IMR-90 (cell line): ENCODE results near the gene GNRH2. TPM values are rescaled to one million over a fixed set of nuclear protein-coding genes. Genes with fewer than 3 reads are reported as not detected.

ENCODE experiments used
- ATAC-seq: fragments of 200-7000 bp; cut with Tn5 transposase; 2 replicates; pipeline ENCODE4 v1.9.1; 2020; ENCODE audit warnings: low read depth, mild to moderate bottlenecking, moderate library complexity
- BruUV-seq: library from RNA; stranded (reverse); fragments of 400-500 nt; replicated peaks from 2 replicates; lab custom pipeline; 2021; lab: Mats Ljungman, UMichigan
- CTCF ChIA-PET: fragments of 300-600 bp; formaldehyde crosslinking; extraction: SDS; loops from one replicate; lab custom pipeline; 2021; ENCODE audit warnings: antibody characterized with exemption; lab: Yijun Ruan, JAX
- POLR2A ChIA-PET: fragments of 300-600 bp; sonication (Branson Sonifier 250); formaldehyde crosslinking; loops from one replicate; lab custom pipeline; 2022; ENCODE audit warnings: antibody characterized with exemption; ENCODE audit not compliant: unreplicated experiment; lab: Charles Lee
- DNase-seq: peaks from one replicate; pipeline ENCODE4 v3.0.0; 2013
- H2AFZ ChIP-seq: replicated peaks from 2 replicates; pipeline ENCODE3; 2013; ENCODE audit warnings: low read length, mild to moderate bottlenecking; ENCODE audit not compliant: poor library complexity
- H2AK5ac ChIP-seq: 2 replicates; pipeline ENCODE4 v1.6.1; 2013; ENCODE audit warnings: low read depth, low read length, inconsistent platforms
- H2AK9ac ChIP-seq: replicated peaks from 2 replicates; pipeline ENCODE3; 2013; ENCODE audit warnings: mild to moderate bottlenecking, low read depth, low read length, moderate library complexity; ENCODE audit not compliant: poor library complexity
- H2BK120ac ChIP-seq: 2 replicates; pipeline ENCODE4 v1.6.1; 2013; ENCODE audit warnings: low read depth, low read length, inconsistent platforms
- H2BK15ac ChIP-seq: 3 replicates; pipeline ENCODE4 v1.6.1; 2013; ENCODE audit warnings: low read depth, low read length, inconsistent platforms
- H2BK20ac ChIP-seq: 2 replicates; pipeline ENCODE4 v1.6.1; 2013; ENCODE audit warnings: low read depth, mild to moderate bottlenecking, inconsistent platforms, low read length, moderate library complexity
- H2BK5ac ChIP-seq: 2 replicates; pipeline ENCODE4 v1.6.1; 2013; ENCODE audit warnings: mild to moderate bottlenecking, low read depth, low read length, inconsistent platforms; ENCODE audit not compliant: poor library complexity, severe bottlenecking
- H3K14ac ChIP-seq: replicated peaks from 2 replicates; pipeline ENCODE4 v1.6.1; 2013; ENCODE audit warnings: low read depth, low read length, inconsistent platforms
- H3K18ac ChIP-seq: 2 replicates; pipeline ENCODE4 v1.6.1; 2013; ENCODE audit warnings: low read depth, low read length, control low read depth
- H3K23ac ChIP-seq: 2 replicates; pipeline ENCODE4 v1.6.1; 2013; ENCODE audit warnings: low read depth, low read length, inconsistent platforms
- H3K27ac ChIP-seq: 2 replicates; pipeline ENCODE4 v1.5.1; 2013; ENCODE audit warnings: mild to moderate bottlenecking, control low read depth, low read length; ENCODE audit not compliant: insufficient read depth
- H3K27me3 ChIP-seq: 2 replicates; pipeline ENCODE4 v1.6.1; 2013; ENCODE audit warnings: low read length; ENCODE audit not compliant: control insufficient read depth, insufficient read depth
- H3K36me3 ChIP-seq: 2 replicates; pipeline ENCODE4 v1.6.1; 2013; ENCODE audit warnings: low read length, mixed read lengths; ENCODE audit not compliant: control insufficient read depth, insufficient read depth
- H3K4ac ChIP-seq: 2 replicates; pipeline ENCODE4 v1.6.1; 2013; ENCODE audit warnings: low read depth, low read length, inconsistent platforms
- H3K4me1 ChIP-seq: 2 replicates; pipeline ENCODE4 v1.6.1; 2013; ENCODE audit warnings: low read length, mixed read lengths; ENCODE audit not compliant: control insufficient read depth, insufficient read depth
- H3K4me2 ChIP-seq: 2 replicates; pipeline ENCODE4 v1.6.1; 2013; ENCODE audit warnings: low read depth, mild to moderate bottlenecking, control low read depth, low read length, moderate library complexity
- H3K4me3 ChIP-seq: 2 replicates; pipeline ENCODE4 v1.5.1; 2013; ENCODE audit warnings: low read depth, mild to moderate bottlenecking, control low read depth, low read length, moderate library complexity; ENCODE audit not compliant: insufficient read depth
- H3K56ac ChIP-seq: 2 replicates; pipeline ENCODE4 v1.6.1; 2013; ENCODE audit warnings: low read length, inconsistent platforms; ENCODE audit not compliant: insufficient read depth; ENCODE audit errors: extremely low read depth
- H3K79me1 ChIP-seq, 2 experiments: 2 replicates each; pipeline ENCODE4 v1.6.1; 2013; ENCODE audit warnings: low read length in 2 of 2, inconsistent platforms in 1 of 2, low read depth in 1 of 2
- H3K9ac ChIP-seq: 2 replicates; pipeline ENCODE4 v1.6.1; 2013; ENCODE audit warnings: low read depth, low read length, control low read depth
- H3K9me1 ChIP-seq: 2 replicates; pipeline ENCODE4 v1.6.1; 2013; ENCODE audit warnings: low read length, inconsistent platforms; ENCODE audit not compliant: insufficient read depth
- H3K9me3 ChIP-seq: 2 replicates; pipeline ENCODE4 v1.6.1; 2013; ENCODE audit warnings: low read length; ENCODE audit not compliant: control insufficient read depth, insufficient read depth
- H4K20me1 ChIP-seq: 2 replicates; pipeline ENCODE4 v1.6.1; 2013; ENCODE audit warnings: low read length, inconsistent platforms; ENCODE audit not compliant: insufficient read depth
- H4K5ac ChIP-seq: 2 replicates; pipeline ENCODE4 v1.6.1; 2013; ENCODE audit warnings: mild to moderate bottlenecking, low read depth, low read length, control low read depth
- H4K8ac ChIP-seq, 2 experiments: 2 replicates each; pipeline ENCODE4 v1.6.1; 2013; ENCODE audit warnings: low read depth in 2 of 2, low read length in 2 of 2, control low read depth in 1 of 2, inconsistent platforms in 1 of 2
- H4K91ac ChIP-seq: 2 replicates; pipeline ENCODE4 v1.6.1; 2013; ENCODE audit warnings: low read depth, low read length, inconsistent platforms; ENCODE audit not compliant: insufficient read depth
- CEBPB ChIP-seq: IDR thresholded peaks from 2 replicates; pipeline ENCODE4 v1.6.1; 2012; ENCODE audit warnings: low read depth, low read length, improper control_type of control experiment
- MXI1 ChIP-seq: IDR thresholded peaks from 2 replicates; pipeline ENCODE4 v1.6.1; 2012; ENCODE audit warnings: low read depth, mild to moderate bottlenecking, low read length, moderate library complexity, borderline replicate concordance
- RAD21 ChIP-seq: IDR thresholded peaks from 2 replicates; pipeline ENCODE4 v1.6.1; 2012; ENCODE audit warnings: low read length, improper control_type of control experiment
- USF2 ChIP-seq: fragments of 150-350 bp; IDR thresholded peaks from 2 replicates; pipeline ENCODE4 v1.6.1; 2017; ENCODE audit warnings: mild to moderate bottlenecking, antibody characterized with exemption, low read length, low read depth
- WGBS, 2 experiments: methylation state at CpG; one replicate each; pipeline versions ENCODE4 v1.1.5 to v1.1.7; 2013; ENCODE audit warnings: missing lambda C conversion rate in 2 of 2; ENCODE audit not compliant: insufficient read length in 1 of 2; ENCODE audit errors: extremely low coverage in 2 of 2; 5-methylcytosine and 5-hydroxymethylcytosine counted together
- dilution Hi-C: fragments of 300-500 bp; cut with HindIII; formaldehyde crosslinking; loops from one replicate; pipeline ENCODE4 v1.14.3; 2018; ENCODE audit warnings: low sequenced_read_pairs; ENCODE audit not compliant: unreplicated experiment
- in situ Hi-C: fragments of 300-500 bp; cut with MboI; formaldehyde crosslinking; loops from 3 replicates; pipeline ENCODE4 v1.14.3; 2019; ENCODE audit warnings: low sequenced_read_pairs, inconsistent platforms, mixed read lengths
- intact Hi-C: fragments of 100-400 bp; cut with micrococcal nuclease; formaldehyde crosslinking; loops from 2 replicates; pipeline ENCODE4 v1.10.0; 2022
- polyA plus RNA-seq, 3 experiments: library from polyadenylated mRNA; depleted of rRNA; stranded (reverse); fragments of >200 nt; gene quantifications; 2 replicates each; pipeline ENCODE4 v1.2.3, GENCODE V29; 2012; ENCODE audit warnings: low replicate concordance in 1 of 3
- total RNA-seq: library from RNA; depleted of rRNA; stranded (reverse); fragments of >200 nt; gene quantifications from 2 replicates; pipeline ENCODE4 v1.2.3, GENCODE V29; 2012

GNRH2 gene
- total and polyA plus RNA-seq, 2 of the 4 experiments (the other 2 are of a cell fraction): 0.18 to 0.21 TPM

- BruUV-seq: no TSS peak
- TF ChIP-seq RAD21 (no peak), USF2 (no peak), MXI1 (no peak), CEBPB (no peak)
- Histone ChIP-seq H3K14ac (no peak overlapping the region), H3K4me1 (peaks cover 8% of the 10 kb centered on the region), H2AK5ac (no peak overlapping the region), H2AK9ac (no peak overlapping the region), H3K9me1 (peaks cover 13% of the 10 kb centered on the region), H3K9ac (no peak overlapping the region), H2BK120ac (no peak overlapping the region), H4K8ac (no peak overlapping the region), H4K5ac (no peak overlapping the region), H3K18ac (no peak overlapping the region), H2AFZ (no peak overlapping the region), H3K4me3 (no peak overlapping the region), H3K27me3 (no peaks in the 10 kb centered on the region), H3K27ac (no peak overlapping the region), H4K91ac (no peak overlapping the region), H3K23ac (no peak overlapping the region), H3K79me1 (0 out of 4 replicates have a peak, but pooled peaks cover 0 to 9% of the 10 kb centered on the region in 2 experiments), H3K4me2 (no peak overlapping the region), H2BK20ac (no peak overlapping the region), H4K20me1 (peaks cover 13% of the 10 kb centered on the region; the same call in 1 of the 2 replicates), H2BK15ac (no peak overlapping the region), H2BK5ac (no peak overlapping the region), H3K4ac (no peak overlapping the region), H3K56ac (no peak overlapping the region), H3K9me3 (no peaks in the 10 kb centered on the region), H3K36me3 (peaks cover 18% of the 10 kb centered on the region)
- 100% methylated on average over 1 of the region's 7 CpGs; no CpG with 5 or more reads in 1 of the 2 experiments for WGBS, 2 experiments
- DNase-seq (no peak), ATAC-seq (no peak)
- POLR2A ChIA-PET: no interaction called here
- dilution Hi-C loops: no loop called here
- intact Hi-C loops: no loop called here
- CTCF ChIA-PET: interaction anchor here (0.6 kb wide), 1 partner anchor 19 kb away, joined by 3 read pairs; no protein-coding TSS in a partner anchor
- in situ Hi-C loops: no loop called here
Observed at GRCh38 chr20:3014179-3014578, 29.2 kb upstream of the GNRH2 start.
